PC-3 (cell line): ENCODE results near the gene WDFY1.

Experiments
- CTCF ChIP-seq: fragments of 300-600 bp; sonication (generic); conservative IDR thresholded peaks from 2 replicates; pipeline ENCODE4 v1.5.1; 2017; ENCODE audit warnings: antibody characterized with exemption, low read depth, mild to moderate bottlenecking, low read length
- EZH2 ChIP-seq: fragments of 300-600 bp; sonication (generic); IDR thresholded peaks from one replicate; pipeline ENCODE4 v1.6.1; 2017; ENCODE audit warnings: antibody characterized with exemption, mild to moderate bottlenecking, low read length; ENCODE audit not compliant: unreplicated experiment
- EZH2phosphoT487 ChIP-seq: fragments of 300-600 bp; sonication (generic); IDR thresholded peaks from 2 replicates; pipeline ENCODE4 v1.6.1; 2018; ENCODE audit warnings: mild to moderate bottlenecking, antibody characterized with exemption, low read length, borderline replicate concordance

- no peak for TF ChIP-seq CTCF
- TF ChIP-seq EZH2phosphoT487: no peak
- no peak for TF ChIP-seq EZH2
Observed at GRCh38 chr2:223846515-223846914, 98.6 kb downstream of the WDFY1 start.
